WTC11 (cell line): ENCODE results near the gene METTL1. TPM values are rescaled to one million over a fixed set of nuclear protein-coding genes. Genes with fewer than 3 reads are reported as not detected.

Experiments used
- ATAC-seq: fragments of 200-7000 bp; cut with Tn5 transposase; 2 replicates; pipeline ENCODE4 v1.10.0; 2021; ENCODE audit warnings: mild to moderate bottlenecking, moderate library complexity
- CTCF ChIA-PET: fragments of 300-600 bp; sonication (Branson Sonifier 250); formaldehyde crosslinking; loops from one replicate; lab custom pipeline; 2021; ENCODE audit warnings: antibody characterized with exemption; lab: Charles Lee
- POLR2A ChIA-PET: fragments of 350-600 bp; sonication (Branson Sonifier 250); formaldehyde crosslinking; loops from one replicate; lab custom pipeline; 2021; ENCODE audit warnings: antibody characterized with exemption; lab: Charles Lee
- DNase-seq: peaks from one replicate; pipeline ENCODE4 v3.0.0; 2021; ENCODE audit warnings: low spot score
- H3K27ac Mint-ChIP-seq: 2 replicates; pipeline ENCODE4 v1.8.0; 2021; ENCODE audit warnings: mixed read lengths
- H3K27me3 Mint-ChIP-seq: 2 replicates; pipeline ENCODE4 v1.8.0; 2021; ENCODE audit warnings: low read depth, mild to moderate bottlenecking, moderate library complexity, mixed read lengths
- H3K36me3 Mint-ChIP-seq: 2 replicates; pipeline ENCODE4 v1.8.0; 2021; ENCODE audit warnings: mixed read lengths
- H3K4me1 Mint-ChIP-seq: 2 replicates; pipeline ENCODE4 v1.8.0; 2022; ENCODE audit warnings: mixed read lengths
- H3K4me3 Mint-ChIP-seq: 2 replicates; pipeline ENCODE4 v1.8.0; 2021; ENCODE audit warnings: mild to moderate bottlenecking, moderate library complexity, mixed read lengths
- H3K9me3 Mint-ChIP-seq: 2 replicates; pipeline ENCODE4 v1.8.0; 2021; ENCODE audit warnings: mixed read lengths
- CREM ChIP-seq: sonication (generic); formaldehyde crosslinking; IDR thresholded peaks from 2 replicates; pipeline ENCODE4 v1.8.1; 2022; ENCODE audit warnings: mild to moderate bottlenecking, missing genetic modification reagents, moderate library complexity
- ELF4 ChIP-seq: sonication (generic); formaldehyde crosslinking; IDR thresholded peaks from 2 replicates; pipeline ENCODE4 v1.8.1; 2022; ENCODE audit warnings: low read depth, mild to moderate bottlenecking, moderate library complexity, missing genetic modification reagents
- EMX1 ChIP-seq: fragments of 250-450 bp; sonication (Bioruptor Pico); IDR thresholded peaks from 2 replicates; pipeline ENCODE4 v1.8.0; 2021; ENCODE audit warnings: mild to moderate bottlenecking
- ESRRA ChIP-seq: sonication (generic); formaldehyde crosslinking; IDR thresholded peaks from 2 replicates; pipeline ENCODE4 v1.8.1; 2022; ENCODE audit warnings: mild to moderate bottlenecking, missing genetic modification reagents, borderline replicate concordance
- FOXK1 ChIP-seq: sonication (generic); formaldehyde crosslinking; IDR thresholded peaks from 2 replicates; pipeline ENCODE4 v1.8.0; 2022; ENCODE audit warnings: mild to moderate bottlenecking, moderate library complexity, missing genetic modification reagents
- FOXP1 ChIP-seq: sonication (generic); formaldehyde crosslinking; IDR thresholded peaks from 2 replicates; pipeline ENCODE4 v1.8.0; 2022; ENCODE audit warnings: missing genetic modification reagents, mild to moderate bottlenecking, moderate library complexity, borderline replicate concordance
- MXD4 ChIP-seq: fragments of 250-450 bp; sonication (Bioruptor Pico); IDR thresholded peaks from 2 replicates; pipeline ENCODE4 v1.8.0; 2021; ENCODE audit warnings: mild to moderate bottlenecking, moderate library complexity, borderline replicate concordance
- OVOL2 ChIP-seq: fragments of 250-450 bp; sonication (Bioruptor Pico); IDR thresholded peaks from 2 replicates; pipeline ENCODE4 v1.9.0; 2021; ENCODE audit warnings: mild to moderate bottlenecking, borderline replicate concordance
- RORB ChIP-seq: fragments of 250-450 bp; sonication (Bioruptor Pico); IDR thresholded peaks from 2 replicates; pipeline ENCODE4 v1.9.0; 2021; ENCODE audit warnings: mild to moderate bottlenecking
- TCF7 ChIP-seq: sonication (generic); formaldehyde crosslinking; IDR thresholded peaks from 2 replicates; pipeline ENCODE4 v1.8.0; 2022; ENCODE audit warnings: mild to moderate bottlenecking, low read depth, missing genetic modification reagents, moderate library complexity
- ZNF121 ChIP-seq: sonication (generic); formaldehyde crosslinking; IDR thresholded peaks from 2 replicates; pipeline ENCODE4 v1.8.0; 2023; ENCODE audit warnings: missing genetic modification reagents
- ZNF423 ChIP-seq: fragments of 250-450 bp; sonication (Bioruptor Pico); IDR thresholded peaks from 2 replicates; pipeline ENCODE4 v2.1.2; 2022; ENCODE audit warnings: mild to moderate bottlenecking, moderate library complexity
- ZNF671 ChIP-seq: fragments of 250-450 bp; sonication (Bioruptor Pico); IDR thresholded peaks from 2 replicates; pipeline ENCODE4 v1.8.0; 2021; ENCODE audit warnings: mild to moderate bottlenecking
- total RNA-seq: library from RNA; stranded (reverse); gene quantifications from 3 replicates; pipeline ENCODE4 v1.2.3, GENCODE V29; 2021
- TF ChIP-seq, protein P1 (sequence below): sonication (generic); formaldehyde crosslinking; IDR thresholded peaks from 2 replicates; pipeline ENCODE4 v1.8.1; 2023; ENCODE audit warnings: mild to moderate bottlenecking, missing genetic modification reagents
- TF ChIP-seq, protein P2 (sequence below): sonication (generic); formaldehyde crosslinking; IDR thresholded peaks from 2 replicates; pipeline ENCODE4 v1.8.0; 2022; ENCODE audit warnings: mild to moderate bottlenecking, missing genetic modification reagents
- TF ChIP-seq, protein P3 (sequence below): sonication (generic); formaldehyde crosslinking; IDR thresholded peaks from 2 replicates; pipeline ENCODE4 v1.8.1; 2023; ENCODE audit warnings: mild to moderate bottlenecking, missing genetic modification reagents
- TF ChIP-seq, protein P4 (sequence below): sonication (generic); formaldehyde crosslinking; conservative IDR thresholded peaks from 2 replicates; pipeline ENCODE4 v1.8.1; 2022; ENCODE audit warnings: mild to moderate bottlenecking, missing genetic modification reagents

The METTL1 gene
- total RNA-seq, 1 experiment from 2014 or later, result 25.5 TPM

DNA sequence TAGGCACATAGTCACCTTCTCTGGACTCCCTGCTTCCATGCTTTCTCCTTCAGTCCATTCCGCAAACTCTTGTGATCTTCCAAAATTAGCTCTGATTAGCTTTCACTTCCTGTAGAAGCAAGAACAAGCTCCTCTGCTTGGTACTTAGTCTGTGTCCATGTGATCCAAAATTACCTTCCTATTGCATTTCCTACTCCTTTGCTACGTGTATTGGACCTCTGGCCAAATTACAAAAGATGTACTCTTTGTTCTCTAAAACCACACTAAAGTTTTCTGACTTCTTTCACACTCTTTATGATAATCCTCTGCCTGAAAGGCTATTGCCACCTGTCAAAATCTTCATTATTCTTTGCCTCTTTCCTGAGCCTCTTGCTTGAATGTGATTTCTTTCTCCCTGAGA is 9.9 kb upstream of the METTL1 start:
- Mint-ChIP-seq H3K4me3 (no peak overlapping the region), H3K36me3 (peaks cover 18% of the 10 kb centered on the region), H3K4me1 (peaks cover 4% of the 10 kb centered on the region; the same call in 1 of the 2 replicates), H3K27ac (no peak overlapping the region), H3K9me3 (no peaks in the 10 kb centered on the region)
- no peak for ATAC-seq
- POLR2A ChIA-PET, result no interaction called here
- CTCF ChIA-PET, result interaction anchor here (0.8 to 2.8 kb wide), 4 partner anchors 10 to 1221 kb away, joined by 3 to 17 read pairs (median 3); partner anchors contain the start of genes EEF1AKMT3 and METTL1
- TF ChIP-seq OVOL2 (CRISPR knock-in tag) (no peak), EMX1 (CRISPR knock-in tag) (no peak), MXD4 (CRISPR knock-in tag) (no peak), ZNF423 (no peak), CREM (no peak), RORB (CRISPR knock-in tag) (no peak), ZNF671 (CRISPR knock-in tag) (no peak), FOXK1 (CRISPR knock-in tag) (no peak), ESRRA (no peak), TCF7 (CRISPR knock-in tag) (no peak)
- TF ChIP-seq, protein P1, sequence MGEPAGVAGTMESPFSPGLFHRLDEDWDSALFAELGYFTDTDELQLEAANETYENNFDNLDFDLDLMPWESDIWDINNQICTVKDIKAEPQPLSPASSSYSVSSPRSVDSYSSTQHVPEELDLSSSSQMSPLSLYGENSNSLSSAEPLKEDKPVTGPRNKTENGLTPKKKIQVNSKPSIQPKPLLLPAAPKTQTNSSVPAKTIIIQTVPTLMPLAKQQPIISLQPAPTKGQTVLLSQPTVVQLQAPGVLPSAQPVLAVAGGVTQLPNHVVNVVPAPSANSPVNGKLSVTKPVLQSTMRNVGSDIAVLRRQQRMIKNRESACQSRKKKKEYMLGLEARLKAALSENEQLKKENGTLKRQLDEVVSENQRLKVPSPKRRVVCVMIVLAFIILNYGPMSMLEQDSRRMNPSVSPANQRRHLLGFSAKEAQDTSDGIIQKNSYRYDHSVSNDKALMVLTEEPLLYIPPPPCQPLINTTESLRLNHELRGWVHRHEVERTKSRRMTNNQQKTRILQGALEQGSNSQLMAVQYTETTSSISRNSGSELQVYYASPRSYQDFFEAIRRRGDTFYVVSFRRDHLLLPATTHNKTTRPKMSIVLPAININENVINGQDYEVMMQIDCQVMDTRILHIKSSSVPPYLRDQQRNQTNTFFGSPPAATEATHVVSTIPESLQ (CRISPR knock-in tag), result no peak
- TF ChIP-seq, protein P2, sequence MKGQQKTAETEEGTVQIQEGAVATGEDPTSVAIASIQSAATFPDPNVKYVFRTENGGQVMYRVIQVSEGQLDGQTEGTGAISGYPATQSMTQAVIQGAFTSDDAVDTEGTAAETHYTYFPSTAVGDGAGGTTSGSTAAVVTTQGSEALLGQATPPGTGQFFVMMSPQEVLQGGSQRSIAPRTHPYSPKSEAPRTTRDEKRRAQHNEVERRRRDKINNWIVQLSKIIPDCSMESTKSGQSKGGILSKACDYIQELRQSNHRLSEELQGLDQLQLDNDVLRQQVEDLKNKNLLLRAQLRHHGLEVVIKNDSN, result no peak
- TF ChIP-seq, all 79 proteins: peak for 0
- H3K27me3 Mint-ChIP-seq, result no peaks in the 10 kb centered on the region
- no peak for DNase-seq

DNA sequence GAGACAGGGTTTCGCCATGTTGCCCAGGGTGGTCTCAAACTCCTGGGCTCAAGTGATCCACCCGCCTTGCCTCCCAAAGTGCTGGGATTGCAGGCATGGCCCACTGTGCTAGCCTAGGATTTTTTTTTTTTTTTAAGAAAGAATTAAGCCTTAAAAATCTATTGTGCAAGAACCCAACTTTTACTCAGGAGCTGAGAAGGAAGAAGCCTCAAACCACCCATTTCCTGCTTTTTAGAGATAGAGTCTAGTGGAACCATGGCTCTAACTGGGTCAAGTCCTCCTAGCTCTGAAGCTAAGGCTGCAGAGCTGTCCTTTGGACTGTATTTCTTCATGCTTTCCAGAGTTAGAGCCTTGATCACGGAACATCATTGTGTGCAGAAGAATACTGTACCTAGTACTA is 9.3 kb upstream of the METTL1 start:
- Mint-ChIP-seq H3K27me3 (no peaks in the 10 kb centered on the region), H3K4me3 (no peak overlapping the region), H3K4me1 (peaks cover 4% of the 10 kb centered on the region; the same call in 1 of the 2 replicates), H3K9me3 (no peaks in the 10 kb centered on the region), H3K36me3 (peaks cover 13% of the 10 kb centered on the region), H3K27ac (no peak overlapping the region)
- ATAC-seq (no peak), DNase-seq (no peak)
- TF ChIP-seq, protein P3, sequence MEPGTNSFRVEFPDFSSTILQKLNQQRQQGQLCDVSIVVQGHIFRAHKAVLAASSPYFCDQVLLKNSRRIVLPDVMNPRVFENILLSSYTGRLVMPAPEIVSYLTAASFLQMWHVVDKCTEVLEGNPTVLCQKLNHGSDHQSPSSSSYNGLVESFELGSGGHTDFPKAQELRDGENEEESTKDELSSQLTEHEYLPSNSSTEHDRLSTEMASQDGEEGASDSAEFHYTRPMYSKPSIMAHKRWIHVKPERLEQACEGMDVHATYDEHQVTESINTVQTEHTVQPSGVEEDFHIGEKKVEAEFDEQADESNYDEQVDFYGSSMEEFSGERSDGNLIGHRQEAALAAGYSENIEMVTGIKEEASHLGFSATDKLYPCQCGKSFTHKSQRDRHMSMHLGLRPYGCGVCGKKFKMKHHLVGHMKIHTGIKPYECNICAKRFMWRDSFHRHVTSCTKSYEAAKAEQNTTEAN, result no peak
- no peak for TF ChIP-seq CREM
- no peak for TF ChIP-seq ELF4 (CRISPR knock-in tag)
- TF ChIP-seq, protein P1 (CRISPR knock-in tag), result no peak
- no peak for TF ChIP-seq ZNF121 (CRISPR knock-in tag)
- TF ChIP-seq, protein P4, sequence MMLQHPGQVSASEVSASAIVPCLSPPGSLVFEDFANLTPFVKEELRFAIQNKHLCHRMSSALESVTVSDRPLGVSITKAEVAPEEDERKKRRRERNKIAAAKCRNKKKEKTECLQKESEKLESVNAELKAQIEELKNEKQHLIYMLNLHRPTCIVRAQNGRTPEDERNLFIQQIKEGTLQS (CRISPR knock-in tag), result no peak
- no peak for TF ChIP-seq FOXP1 (CRISPR knock-in tag)
- POLR2A ChIA-PET, result no interaction called here
- CTCF ChIA-PET, result interaction anchor here (0.8 to 2.8 kb wide), 5 partner anchors 9 to 1221 kb away, joined by 3 to 17 read pairs (median 3); partner anchors contain the start of genes EEF1AKMT3 and METTL1
